ENCODE measurements around the gene NUDT16. TPM values are rescaled to one million over a fixed set of nuclear protein-coding genes. Genes with fewer than 3 reads are reported as not detected.

The NUDT16 gene
- total and polyA plus RNA-seq, 2 donors (not counting 1 experiment from before 2014, with no cell fraction given), result 5.1 to 19.1 TPM

DNA sequence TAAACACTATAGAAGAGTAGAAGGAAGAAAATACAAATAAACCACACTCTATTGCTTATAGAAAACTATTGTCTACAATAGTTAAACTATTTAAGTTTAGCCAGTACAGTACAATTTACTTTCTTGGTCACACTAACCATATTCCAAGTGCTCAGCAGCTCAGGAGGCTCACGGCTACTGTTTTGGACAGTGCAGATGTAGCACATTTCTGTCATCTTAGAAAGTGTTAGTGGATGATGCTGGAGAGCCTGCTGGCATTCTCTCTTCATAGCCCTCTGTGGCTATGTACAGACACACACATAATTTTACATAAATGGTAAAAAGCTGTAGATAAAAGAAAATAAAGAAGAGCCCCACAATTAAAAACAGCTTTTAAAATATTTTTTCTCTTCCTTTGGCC lies 23.8 kb downstream of the NUDT16 start:
- no peak overlapping the region for H3K4me2 ChIP-seq (replicated peaks; ENCODE audit: low read depth, low read length, poor library complexity, severe bottlenecking)
- ChIA-PET CTCF (no interaction called here), POLR2A (no interaction called here)
- no peaks in the 10 kb centered on the region for H3K36me3 ChIP-seq (replicated peaks in 1 of 2; ENCODE audit: control extremely low read depth in 1 of 2, control insufficient read depth in 1 of 2, extremely low read depth in 1 of 2, insufficient read depth in 2 of 2, low read length in 1 of 2)
- Mint-ChIP-seq H3K4me3 (no peak overlapping the region), H3K27me3 (peaks cover 14% of the 10 kb centered on the region), H3K4me1 (peaks cover 4% of the 10 kb centered on the region), H3K27ac (no peak overlapping the region), H3K9me3 (ENCODE audit: insufficient read depth) (no peaks in the 10 kb centered on the region)
- no peak overlapping the region for H3K4me3 ChIP-seq (ENCODE audit: control extremely low read depth in 1 of 5, extremely low read depth in 1 of 5, insufficient read depth in 1 of 5, low read depth in 2 of 5, low read length in 4 of 5)
- H2AFZ ChIP-seq (ENCODE audit: insufficient read depth, low read depth, low read length, poor library complexity, severe bottlenecking), result no peak overlapping the region
- ATAC-seq (ENCODE audit: low read depth) (no peak), DNase-seq (no peak)
- H3K27me3 ChIP-seq (replicated peaks in 1 of 4; ENCODE audit: control extremely low read depth in 1 of 4, control insufficient read depth in 3 of 4, insufficient read depth in 4 of 4, low read length in 3 of 4), result peaks cover 0 to 6% (median 2%) of the 10 kb centered on the region in 4 experiments
- TF ChIP-seq, protein P1, sequence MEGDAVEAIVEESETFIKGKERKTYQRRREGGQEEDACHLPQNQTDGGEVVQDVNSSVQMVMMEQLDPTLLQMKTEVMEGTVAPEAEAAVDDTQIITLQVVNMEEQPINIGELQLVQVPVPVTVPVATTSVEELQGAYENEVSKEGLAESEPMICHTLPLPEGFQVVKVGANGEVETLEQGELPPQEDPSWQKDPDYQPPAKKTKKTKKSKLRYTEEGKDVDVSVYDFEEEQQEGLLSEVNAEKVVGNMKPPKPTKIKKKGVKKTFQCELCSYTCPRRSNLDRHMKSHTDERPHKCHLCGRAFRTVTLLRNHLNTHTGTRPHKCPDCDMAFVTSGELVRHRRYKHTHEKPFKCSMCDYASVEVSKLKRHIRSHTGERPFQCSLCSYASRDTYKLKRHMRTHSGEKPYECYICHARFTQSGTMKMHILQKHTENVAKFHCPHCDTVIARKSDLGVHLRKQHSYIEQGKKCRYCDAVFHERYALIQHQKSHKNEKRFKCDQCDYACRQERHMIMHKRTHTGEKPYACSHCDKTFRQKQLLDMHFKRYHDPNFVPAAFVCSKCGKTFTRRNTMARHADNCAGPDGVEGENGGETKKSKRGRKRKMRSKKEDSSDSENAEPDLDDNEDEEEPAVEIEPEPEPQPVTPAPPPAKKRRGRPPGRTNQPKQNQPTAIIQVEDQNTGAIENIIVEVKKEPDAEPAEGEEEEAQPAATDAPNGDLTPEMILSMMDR (IDR thresholded peaks at IDR 0.05), result no peak
- TF ChIP-seq EZH2 (IDR thresholded peaks at IDR 0.05; ENCODE audit: borderline replicate concordance, insufficient read depth, low read depth, low read length, poor library complexity, severe bottlenecking), result no peak
- no peaks in the 10 kb centered on the region for H3K79me2 ChIP-seq (ENCODE audit: control insufficient read depth, insufficient read depth, low read length)
- H3K9ac ChIP-seq (ENCODE audit: low read length), result no peak overlapping the region
- intact Hi-C loops (cut with micrococcal nuclease), result no loop called here
- H3K4me1 ChIP-seq (ENCODE audit: control insufficient read depth in 2 of 2, insufficient read depth in 2 of 2, low read length in 2 of 2), result no peaks in the 10 kb centered on the region
- H3K27ac ChIP-seq (ENCODE audit: low read length in 2 of 2), result no peak overlapping the region
- no peaks in the 10 kb centered on the region for H4K20me1 ChIP-seq (ENCODE audit: control insufficient read depth, insufficient read depth, low read length, poor library complexity, severe bottlenecking)
- peaks cover 0 to 8% (median 1%) of the 10 kb centered on the region in 3 donors for H3K9me3 ChIP-seq (ENCODE audit: control extremely low read depth in 1 of 3, control insufficient read depth in 2 of 3, insufficient read depth in 1 of 3, low read length in 2 of 3)
- no CpG with 5 or more reads among the region's 1 CpG for WGBS (ENCODE audit: insufficient coverage)

DNA sequence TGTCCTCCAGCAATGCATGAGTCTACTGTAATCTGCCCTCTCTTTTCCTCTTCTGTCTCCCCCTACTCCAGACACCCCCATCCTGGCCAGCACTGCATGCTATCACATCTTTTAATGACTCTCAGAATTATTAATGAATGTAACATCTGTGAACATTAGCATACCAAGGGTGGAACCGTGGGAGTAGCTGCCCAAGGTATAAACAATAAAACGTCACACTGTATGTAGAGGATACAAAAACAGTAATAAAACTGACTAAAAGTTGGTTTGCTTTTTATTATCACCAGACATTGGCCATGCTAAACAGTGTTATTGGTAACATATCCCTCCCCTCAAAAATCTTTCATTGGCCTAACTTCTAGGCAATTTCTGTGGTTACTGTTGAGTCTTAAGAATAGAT lies 24.7 kb downstream of the NUDT16 start:
- no peak overlapping the region for H3K27ac ChIP-seq (ENCODE audit: low read length in 2 of 2)
- H3K9me3 Mint-ChIP-seq (ENCODE audit: insufficient read depth), result no peaks in the 10 kb centered on the region
- H3K27me3 ChIP-seq (replicated peaks in 1 of 4; ENCODE audit: control extremely low read depth in 1 of 4, control insufficient read depth in 3 of 4, insufficient read depth in 4 of 4, low read length in 3 of 4), result peaks cover 0 to 6% (median 2%) of the 10 kb centered on the region in 4 experiments
- POLR2A ChIA-PET, result no interaction called here
- no peak for DNase-seq
- no peak for ATAC-seq (ENCODE audit: low read depth)
- H3K9me3 ChIP-seq (ENCODE audit: control extremely low read depth in 1 of 3, control insufficient read depth in 2 of 3, insufficient read depth in 1 of 3, low read length in 2 of 3), result peaks cover 0 to 8% (median 1%) of the 10 kb centered on the region in 3 donors
- intact Hi-C loops (cut with micrococcal nuclease), result no loop called here
- H3K4me3 Mint-ChIP-seq, result no peak overlapping the region
- no peaks in the 10 kb centered on the region for H4K20me1 ChIP-seq (ENCODE audit: control insufficient read depth, insufficient read depth, low read length, poor library complexity, severe bottlenecking)
- peaks cover 4% of the 10 kb centered on the region for H3K4me1 Mint-ChIP-seq
- no peak overlapping the region for H2AFZ ChIP-seq (ENCODE audit: insufficient read depth, low read depth, low read length, poor library complexity, severe bottlenecking)
- WGBS (ENCODE audit: insufficient coverage), result no CpG with 5 or more reads among the region's 2 CpGs
- no peaks in the 10 kb centered on the region for H3K36me3 ChIP-seq (replicated peaks in 1 of 2; ENCODE audit: control extremely low read depth in 1 of 2, control insufficient read depth in 1 of 2, extremely low read depth in 1 of 2, insufficient read depth in 2 of 2, low read length in 1 of 2)
- CTCF ChIA-PET, result no interaction called here
- H3K79me2 ChIP-seq (ENCODE audit: control insufficient read depth, insufficient read depth, low read length), result no peaks in the 10 kb centered on the region
- no peak overlapping the region for H3K4me3 ChIP-seq (ENCODE audit: control extremely low read depth in 1 of 5, extremely low read depth in 1 of 5, insufficient read depth in 1 of 5, low read depth in 2 of 5, low read length in 4 of 5)
- no peak overlapping the region for H3K9ac ChIP-seq (ENCODE audit: low read length)
- H3K27ac Mint-ChIP-seq, result no peak overlapping the region
- TF ChIP-seq, protein P1 (IDR thresholded peaks at IDR 0.05), result no peak
- no peak for TF ChIP-seq EZH2 (IDR thresholded peaks at IDR 0.05; ENCODE audit: borderline replicate concordance, insufficient read depth, low read depth, low read length, poor library complexity, severe bottlenecking)
- H3K27me3 Mint-ChIP-seq, result peaks cover 18% of the 10 kb centered on the region
- no peak overlapping the region for H3K4me2 ChIP-seq (replicated peaks; ENCODE audit: low read depth, low read length, poor library complexity, severe bottlenecking)
- H3K4me1 ChIP-seq (ENCODE audit: control insufficient read depth in 2 of 2, insufficient read depth in 2 of 2, low read length in 2 of 2), result no peaks in the 10 kb centered on the region

Data from B cell (primary cell).